Measurements from ENCODE around the gene FAT1.

Gene FAT1

GRCh38 chr4:186554914-186555827 is 168.5 kb downstream of the FAT1 start, which contains the start of gene MTNR1A:
TSS of gene MTNR1A (minus strand) at chr4:186555567. CDS start at chr4:186555365, 202 bp downstream.
- DNase-seq, result no peak

- DNase-seq, result no peak
Measured at GRCh38 chr4:186554539-186554913, 169.1 kb downstream of the FAT1 start.

- no peak for DNase-seq
Measured at GRCh38 chr4:186553717-186554116, 169.9 kb downstream of the FAT1 start.

- DNase-seq, result no peak
Measured at GRCh38 chr4:186551849-186552248, 171.8 kb downstream of the FAT1 start.

GRCh38 chr4:186545436-186545835 is 178.2 kb downstream of the FAT1 start:
- DNase-seq, result no peak

- DNase-seq, result no peak
Measured at GRCh38 chr4:186543206-186543605, 180.4 kb downstream of the FAT1 start.

GRCh38 chr4:186541801-186542200 is 181.9 kb downstream of the FAT1 start:
- DNase-seq, result no peak

- no peak for DNase-seq
Measured at GRCh38 chr4:186537843-186538521, 185.7 kb downstream of the FAT1 start.

All from NCI-H1694 treated with DMSO at 0.1 percent for 48 hours (cell line).